ENCODE measurements around the gene INS. TPM values are rescaled to one million over a fixed set of nuclear protein-coding genes. Genes with fewer than 3 reads are reported as not detected.

Gene INS
- total and polyA plus RNA-seq, 2 of the 13 experiments (the other 11 are each of a cell fraction or from before 2014, with no cell fraction given) = not detected

DNA sequence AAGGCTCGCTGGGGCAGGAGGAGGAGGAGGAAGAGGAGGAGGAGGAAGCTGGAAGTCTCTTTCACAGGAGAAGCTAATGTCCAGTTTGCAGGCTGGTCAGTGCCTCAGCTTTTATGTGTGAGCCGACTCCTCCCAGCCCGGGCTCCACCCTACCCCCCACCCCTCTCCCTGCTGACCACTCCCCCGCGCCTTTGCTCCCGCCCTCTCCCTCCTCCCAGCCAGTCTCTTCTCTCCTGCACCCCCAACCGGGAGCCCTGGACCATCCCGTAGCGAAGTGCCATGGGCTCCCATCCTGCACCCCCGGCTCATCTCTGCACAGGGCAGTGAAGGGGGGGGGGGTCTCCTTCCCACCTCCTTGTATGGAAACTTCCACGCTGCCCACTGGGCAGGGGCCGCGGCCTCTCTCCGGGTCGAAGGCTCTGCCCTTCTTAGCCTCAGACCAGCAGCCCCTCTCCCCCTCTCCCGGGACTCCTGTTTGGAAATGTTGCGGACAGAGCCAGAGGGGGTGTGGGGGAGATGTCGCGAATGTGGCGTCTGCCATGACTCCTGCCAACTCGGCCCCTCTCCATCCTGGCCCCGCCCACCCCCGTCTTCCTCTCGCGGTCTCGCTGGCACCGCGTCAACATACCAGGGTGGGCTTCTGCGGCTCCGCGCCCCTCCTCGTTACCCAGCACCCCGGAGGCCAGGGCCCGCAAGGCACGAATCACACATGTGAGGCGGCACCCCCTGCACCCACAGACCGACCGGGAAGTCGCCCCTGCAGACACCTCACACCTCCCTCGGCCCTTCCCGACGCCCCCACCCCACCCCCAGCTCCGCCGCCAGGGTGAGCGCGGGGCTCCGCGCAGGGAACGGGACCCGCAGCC, 23.6 kb downstream of the INS start (continued):
- TF ChIP-seq DZIP1 (CRISPR knock-in tag; IDR thresholded peaks at IDR 0.05) (no peak), SSRP1 (CRISPR knock-in tag; IDR thresholded peaks at IDR 0.05) (0 out of 2 replicates have a peak, but pooled peaks have one; percentile 99), HIVEP1 (CRISPR knock-in tag; IDR thresholded peaks at IDR 0.05) (peak; percentile 10; the same call in 1 of the 2 replicates), ZNF317 (CRISPR knock-in tag; IDR thresholded peaks at IDR 0.05) (peak; percentile 16; the same call in 1 of the 2 replicates), ARNTL (CRISPR knock-in tag; IDR thresholded peaks at IDR 0.05) (no peak), HNRNPH1 (optimal IDR thresholded peaks at IDR 0.05; ENCODE audit: low read depth, low read length) (peak; percentile 25), ZNF749 (CRISPR knock-in tag; IDR thresholded peaks at IDR 0.05; ENCODE audit: borderline replicate concordance) (peak; percentile 17; the same call in 1 of the 2 replicates), JUNB (CRISPR knock-in tag; IDR thresholded peaks at IDR 0.05; ENCODE audit: borderline replicate concordance) (peak; percentile 35; the same call in 1 of the 2 replicates), AGO2 (optimal IDR thresholded peaks at IDR 0.05; ENCODE audit: low read depth, low read length) (peak; percentile 95), ZNF263 (CRISPR knock-in tag; IDR thresholded peaks at IDR 0.05) (peak; percentile 81; the same call in 1 of the 2 replicates), ZNF296 (CRISPR knock-in tag; conservative IDR thresholded peaks at IDR 0.05) (0 out of 2 replicates have a peak, but pooled peaks have one; percentile 57), FOXP1 (IDR thresholded peaks at IDR 0.05) (no peak), FOXP1 (CRISPR knock-in tag; IDR thresholded peaks at IDR 0.05) (no peak), MAZ (IDR thresholded peaks at IDR 0.05; ENCODE audit: borderline replicate concordance, low read depth, low read length) (peak; percentile 74), MAZ (CRISPR knock-in tag; IDR thresholded peaks at IDR 0.05; ENCODE audit: low read depth) (no peak; the same call in 1 of the 2 replicates), ISL2 (CRISPR knock-in tag; IDR thresholded peaks at IDR 0.05) (no peak), PHF8 (CRISPR knock-in tag; IDR thresholded peaks at IDR 0.05) (0 out of 2 replicates have a peak, but pooled peaks have one; percentile 30)
- TF ChIP-seq, protein P1, sequence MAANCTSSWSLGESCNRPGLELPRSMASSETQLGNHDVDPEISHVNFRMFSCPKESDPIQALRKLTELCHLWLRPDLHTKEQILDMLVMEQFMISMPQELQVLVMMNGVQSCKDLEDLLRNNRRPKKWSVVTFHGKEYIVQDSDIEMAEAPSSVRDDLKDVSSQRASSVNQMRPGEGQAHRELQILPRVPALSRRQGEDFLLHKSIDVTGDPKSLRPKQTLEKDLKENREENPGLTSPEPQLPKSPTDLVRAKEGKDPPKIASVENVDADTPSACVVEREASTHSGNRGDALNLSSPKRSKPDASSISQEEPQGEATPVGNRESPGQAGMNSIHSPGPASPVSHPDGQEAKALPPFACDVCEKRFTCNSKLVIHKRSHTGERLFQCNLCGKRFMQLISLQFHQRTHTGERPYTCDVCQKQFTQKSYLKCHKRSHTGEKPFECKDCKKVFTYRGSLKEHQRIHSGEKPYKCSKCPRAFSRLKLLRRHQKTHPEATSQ (CRISPR knock-in tag; IDR thresholded peaks at IDR 0.05; ENCODE audit: borderline replicate concordance) = 0 out of 2 replicates have a peak, but pooled peaks have one; percentile 84
- TF ChIP-seq, protein P2, sequence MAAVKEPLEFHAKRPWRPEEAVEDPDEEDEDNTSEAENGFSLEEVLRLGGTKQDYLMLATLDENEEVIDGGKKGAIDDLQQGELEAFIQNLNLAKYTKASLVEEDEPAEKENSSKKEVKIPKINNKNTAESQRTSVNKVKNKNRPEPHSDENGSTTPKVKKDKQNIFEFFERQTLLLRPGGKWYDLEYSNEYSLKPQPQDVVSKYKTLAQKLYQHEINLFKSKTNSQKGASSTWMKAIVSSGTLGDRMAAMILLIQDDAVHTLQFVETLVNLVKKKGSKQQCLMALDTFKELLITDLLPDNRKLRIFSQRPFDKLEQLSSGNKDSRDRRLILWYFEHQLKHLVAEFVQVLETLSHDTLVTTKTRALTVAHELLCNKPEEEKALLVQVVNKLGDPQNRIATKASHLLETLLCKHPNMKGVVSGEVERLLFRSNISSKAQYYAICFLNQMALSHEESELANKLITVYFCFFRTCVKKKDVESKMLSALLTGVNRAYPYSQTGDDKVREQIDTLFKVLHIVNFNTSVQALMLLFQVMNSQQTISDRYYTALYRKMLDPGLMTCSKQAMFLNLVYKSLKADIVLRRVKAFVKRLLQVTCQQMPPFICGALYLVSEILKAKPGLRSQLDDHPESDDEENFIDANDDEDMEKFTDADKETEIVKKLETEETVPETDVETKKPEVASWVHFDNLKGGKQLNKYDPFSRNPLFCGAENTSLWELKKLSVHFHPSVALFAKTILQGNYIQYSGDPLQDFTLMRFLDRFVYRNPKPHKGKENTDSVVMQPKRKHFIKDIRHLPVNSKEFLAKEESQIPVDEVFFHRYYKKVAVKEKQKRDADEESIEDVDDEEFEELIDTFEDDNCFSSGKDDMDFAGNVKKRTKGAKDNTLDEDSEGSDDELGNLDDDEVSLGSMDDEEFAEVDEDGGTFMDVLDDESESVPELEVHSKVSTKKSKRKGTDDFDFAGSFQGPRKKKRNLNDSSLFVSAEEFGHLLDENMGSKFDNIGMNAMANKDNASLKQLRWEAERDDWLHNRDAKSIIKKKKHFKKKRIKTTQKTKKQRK (IDR thresholded peaks at IDR 0.05; ENCODE audit: low read length) = no peak
- TF ChIP-seq, protein P3, sequence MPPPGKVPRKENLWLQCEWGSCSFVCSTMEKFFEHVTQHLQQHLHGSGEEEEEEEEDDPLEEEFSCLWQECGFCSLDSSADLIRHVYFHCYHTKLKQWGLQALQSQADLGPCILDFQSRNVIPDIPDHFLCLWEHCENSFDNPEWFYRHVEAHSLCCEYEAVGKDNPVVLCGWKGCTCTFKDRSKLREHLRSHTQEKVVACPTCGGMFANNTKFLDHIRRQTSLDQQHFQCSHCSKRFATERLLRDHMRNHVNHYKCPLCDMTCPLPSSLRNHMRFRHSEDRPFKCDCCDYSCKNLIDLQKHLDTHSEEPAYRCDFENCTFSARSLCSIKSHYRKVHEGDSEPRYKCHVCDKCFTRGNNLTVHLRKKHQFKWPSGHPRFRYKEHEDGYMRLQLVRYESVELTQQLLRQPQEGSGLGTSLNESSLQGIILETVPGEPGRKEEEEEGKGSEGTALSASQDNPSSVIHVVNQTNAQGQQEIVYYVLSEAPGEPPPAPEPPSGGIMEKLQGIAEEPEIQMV (CRISPR knock-in tag; IDR thresholded peaks at IDR 0.05; ENCODE audit: low read depth) = 0 out of 2 replicates have a peak, but pooled peaks have one; percentile 60

All from HepG2 (cell line).